Neuronal stem cell (in vitro differentiated cells): ENCODE data around the gene NOL4L.

ENCODE experiments used
- DNase-seq: peaks from one replicate; pipeline ENCODE4 v3.0.0-alpha.2; 2013; ENCODE audit warnings: low spot score
- H2AFZ ChIP-seq: one replicate; pipeline ENCODE4 v1.6.1; 2013; ENCODE audit warnings: mild to moderate bottlenecking, low read length, inconsistent platforms
- H2AK5ac ChIP-seq: 2 replicates; pipeline ENCODE4 v1.6.1; 2013; ENCODE audit warnings: low read depth, mild to moderate bottlenecking, inconsistent platforms, low read length, moderate library complexity, mixed read lengths
- H2BK120ac ChIP-seq: 2 replicates; pipeline ENCODE4 v1.6.1; 2013; ENCODE audit warnings: low read depth, mild to moderate bottlenecking, inconsistent platforms, low read length, moderate library complexity, mixed read lengths
- H2BK12ac ChIP-seq: one replicate; pipeline ENCODE4 v1.6.1; 2013; ENCODE audit warnings: low read length, inconsistent platforms
- H2BK15ac ChIP-seq: 2 replicates; pipeline ENCODE4 v1.6.1; 2013; ENCODE audit warnings: mild to moderate bottlenecking, low read length, inconsistent platforms, mixed read lengths
- H2BK5ac ChIP-seq: one replicate; pipeline ENCODE4 v1.6.1; 2013; ENCODE audit warnings: inconsistent platforms, mild to moderate bottlenecking, low read length, moderate library complexity
- H3K14ac ChIP-seq: one replicate; pipeline ENCODE4 v1.6.1; 2013; ENCODE audit warnings: low read length, inconsistent platforms
- H3K18ac ChIP-seq: 2 replicates; pipeline ENCODE4 v1.6.1; 2013; ENCODE audit warnings: low read length, inconsistent platforms
- H3K23ac ChIP-seq: 2 replicates; pipeline ENCODE4 v1.6.1; 2013; ENCODE audit warnings: low read depth, mild to moderate bottlenecking, mixed read lengths, low read length, inconsistent platforms; ENCODE audit not compliant: poor library complexity
- H3K27ac ChIP-seq: replicated peaks from 3 replicates; pipeline ENCODE4 v1.5.1; 2013; ENCODE audit warnings: low read length, inconsistent platforms
- H3K27me3 ChIP-seq, 3 experiments: 2 replicates each; pipeline ENCODE4 v1.6.1; 2013; ENCODE audit warnings: low read length in 3 of 3, mild to moderate bottlenecking in 2 of 3, inconsistent platforms in 1 of 3, low read depth in 1 of 3, mixed read lengths in 1 of 3, moderate library complexity in 1 of 3; ENCODE audit not compliant: control insufficient read depth in 3 of 3, insufficient read depth in 3 of 3
- H3K36me3 ChIP-seq, 2 donors: replicated peaks in 1 of 2; 2 replicates each; pipeline ENCODE4 v1.6.1; 2013; ENCODE audit warnings: low read length in 2 of 2; ENCODE audit not compliant: control insufficient read depth in 2 of 2, insufficient read depth in 2 of 2
- H3K4ac ChIP-seq: 2 replicates; pipeline ENCODE4 v1.6.1; 2013; ENCODE audit warnings: inconsistent platforms, mild to moderate bottlenecking, low read length, moderate library complexity
- H3K4me1 ChIP-seq, 2 donors: 1 replicate in 1 of 2; 2 replicates in 1 of 2; pipeline ENCODE4 v1.6.1; 2013; ENCODE audit warnings: low read length in 2 of 2, low read depth in 1 of 2; ENCODE audit not compliant: control insufficient read depth in 2 of 2, insufficient read depth in 1 of 2
- H3K4me2 ChIP-seq: one replicate; pipeline ENCODE4 v1.6.1; 2013; ENCODE audit warnings: mild to moderate bottlenecking, low read length, inconsistent platforms; ENCODE audit not compliant: insufficient read depth, poor library complexity, severe bottlenecking
- H3K4me3 ChIP-seq, 2 donors: 2 replicates each; pipeline ENCODE4 v1.5.1; 2013; ENCODE audit warnings: low read length in 2 of 2, mild to moderate bottlenecking in 2 of 2, inconsistent platforms in 1 of 2, moderate library complexity in 1 of 2
- H3K79me1 ChIP-seq: one replicate; pipeline ENCODE4 v1.6.1; 2013; ENCODE audit warnings: low read depth, mild to moderate bottlenecking, inconsistent platforms, low read length, moderate library complexity
- H3K9ac ChIP-seq: one replicate; pipeline ENCODE4 v1.6.1; 2013; ENCODE audit warnings: mild to moderate bottlenecking, low read depth, low read length, inconsistent platforms; ENCODE audit not compliant: poor library complexity
- H3K9me3 ChIP-seq, 2 donors: replicated peaks in 1 of 2; 2 replicates each; pipeline versions ENCODE3 to v1.6.1; 2013; ENCODE audit warnings: low read length in 2 of 2, mild to moderate bottlenecking in 2 of 2, inconsistent platforms in 1 of 2, low read depth in 1 of 2, mixed read lengths in 1 of 2, moderate library complexity in 1 of 2; ENCODE audit not compliant: control insufficient read depth in 2 of 2, insufficient read depth in 1 of 2
- H4K8ac ChIP-seq: one replicate; pipeline ENCODE4 v1.6.1; 2013; ENCODE audit warnings: low read depth, mild to moderate bottlenecking, inconsistent platforms, low read length, moderate library complexity
- H4K91ac ChIP-seq: one replicate; pipeline ENCODE4 v1.6.1; 2013; ENCODE audit warnings: low read length, low read depth, mild to moderate bottlenecking, inconsistent platforms; ENCODE audit not compliant: poor library complexity
- WGBS, 2 donors: extraction: QIAGEN DNeasy Blood & Tissue Kit; methylation state at CpG; one replicate each; pipeline ENCODE4 v1.1.7; 2013; ENCODE audit warnings: missing lambda C conversion rate in 2 of 2, mixed read lengths in 1 of 2; ENCODE audit not compliant: insufficient read length in 2 of 2, insufficient replicate concordance in 1 of 2; ENCODE audit errors: extremely low coverage in 2 of 2; 5-methylcytosine and 5-hydroxymethylcytosine counted together

Gene NOL4L

GRCh38 chr20:32589769-32590168, 4.6 kb upstream of the NOL4L start:
- Histone ChIP-seq H3K4me1 (peaks cover 0 to 4% of the 10 kb centered on the region in 2 donors), H2BK15ac (no peak overlapping the region), H2BK12ac (no peak overlapping the region), H3K27me3 (peaks cover 0 to 51% (median 17%) of the 10 kb centered on the region in 3 experiments), H3K27ac (no peak overlapping the region), H4K91ac (no peak overlapping the region), H2BK5ac (no peak overlapping the region), H3K4me2 (no peak overlapping the region), H3K36me3 (no peaks in the 10 kb centered on the region), H3K9ac (no peak overlapping the region), H3K9me3 (no peaks in the 10 kb centered on the region), H2AK5ac (no peak overlapping the region), H3K23ac (no peak overlapping the region), H4K8ac (no peak overlapping the region), H3K18ac (no peak overlapping the region), H3K4ac (no peak overlapping the region), H3K4me3 (no peak overlapping the region), H3K14ac (no peak overlapping the region), H2BK120ac (no peak overlapping the region), H2AFZ (no peak overlapping the region), H3K79me1 (no peaks in the 10 kb centered on the region)
- no CpG with 5 or more reads among the region's 5 CpGs for WGBS, 2 donors
- DNase-seq, result no peak

GRCh38 chr20:32589256-32589655, 4.1 kb upstream of the NOL4L start:
- Histone ChIP-seq H4K8ac (no peak overlapping the region), H3K9ac (no peak overlapping the region), H3K14ac (no peak overlapping the region), H3K4me3 (no peak overlapping the region), H2BK120ac (no peak overlapping the region), H2BK15ac (no peak overlapping the region), H2BK12ac (no peak overlapping the region), H2AFZ (no peak overlapping the region), H3K27ac (no peak overlapping the region), H3K27me3 (peaks cover 0 to 54% (median 17%) of the 10 kb centered on the region in 3 experiments), H2BK5ac (no peak overlapping the region), H3K23ac (no peak overlapping the region), H4K91ac (no peak overlapping the region), H3K18ac (peak overlapping the region; percentile 65), H3K79me1 (no peaks in the 10 kb centered on the region), H2AK5ac (peak overlapping the region; percentile 44), H3K4me1 (peaks cover 0 to 4% of the 10 kb centered on the region in 2 donors), H3K4me2 (no peak overlapping the region), H3K9me3 (no peaks in the 10 kb centered on the region), H3K4ac (no peak overlapping the region), H3K36me3 (no peaks in the 10 kb centered on the region)
- DNase-seq, result no peak
- WGBS, 2 donors, result no CpG with 5 or more reads among the region's 5 CpGs

GRCh38 chr20:32588040-32588439, 2.9 kb upstream of the NOL4L start:
- Histone ChIP-seq H2BK5ac (no peak overlapping the region), H2BK15ac (no peak overlapping the region), H3K4me2 (no peak overlapping the region), H3K9ac (no peak overlapping the region), H4K91ac (no peak overlapping the region), H3K23ac (no peak overlapping the region), H2BK12ac (no peak overlapping the region), H3K27me3 (peaks cover 0 to 47% (median 17%) of the 10 kb centered on the region in 3 experiments), H3K18ac (peak overlapping the region; percentile 44), H3K27ac (no peak overlapping the region), H3K9me3 (no peaks in the 10 kb centered on the region), H3K14ac (no peak overlapping the region), H3K79me1 (no peaks in the 10 kb centered on the region), H4K8ac (no peak overlapping the region), H2BK120ac (no peak overlapping the region), H3K36me3 (no peaks in the 10 kb centered on the region), H2AK5ac (peak overlapping the region; percentile 22), H3K4ac (no peak overlapping the region), H3K4me1 (peaks cover 0 to 4% of the 10 kb centered on the region in 2 donors), H2AFZ (no peak overlapping the region), H3K4me3 (no peak overlapping the region)
- WGBS, 2 donors, result no CpG with 5 or more reads among the region's 5 CpGs
- no peak for DNase-seq

GRCh38 chr20:32586291-32586690, 1.2 kb upstream of the NOL4L start:
- Histone ChIP-seq H2BK120ac (no peak overlapping the region), H2BK5ac (no peak overlapping the region), H3K18ac (no peak overlapping the region), H2AFZ (no peak overlapping the region), H2AK5ac (no peak overlapping the region), H3K36me3 (no peaks in the 10 kb centered on the region), H3K4me3 (no peak overlapping the region), H4K8ac (no peak overlapping the region), H3K79me1 (no peaks in the 10 kb centered on the region), H3K4me2 (no peak overlapping the region), H4K91ac (no peak overlapping the region), H2BK12ac (no peak overlapping the region), H3K4me1 (peaks cover 16 to 19% of the 10 kb centered on the region in 2 donors), H3K27ac (no peak overlapping the region), H3K23ac (peak overlapping the region; percentile 3), H3K14ac (no peak overlapping the region), H2BK15ac (no peak overlapping the region), H3K9me3 (no peaks in the 10 kb centered on the region), H3K27me3 (peaks cover 0 to 47% (median 17%) of the 10 kb centered on the region in 3 experiments), H3K4ac (no peak overlapping the region), H3K9ac (no peak overlapping the region)
- DNase-seq, result no peak
- WGBS, 2 donors, result no CpG with 5 or more reads among the region's 8 CpGs
